ENCODE data around the gene LCLAT1.
"Not testable (repeated sequence)": the region's sequence is repeated elsewhere in the genome, so short reads cannot be mapped to it uniquely, and the experiment has no call there.

Gene LCLAT1

DNA sequence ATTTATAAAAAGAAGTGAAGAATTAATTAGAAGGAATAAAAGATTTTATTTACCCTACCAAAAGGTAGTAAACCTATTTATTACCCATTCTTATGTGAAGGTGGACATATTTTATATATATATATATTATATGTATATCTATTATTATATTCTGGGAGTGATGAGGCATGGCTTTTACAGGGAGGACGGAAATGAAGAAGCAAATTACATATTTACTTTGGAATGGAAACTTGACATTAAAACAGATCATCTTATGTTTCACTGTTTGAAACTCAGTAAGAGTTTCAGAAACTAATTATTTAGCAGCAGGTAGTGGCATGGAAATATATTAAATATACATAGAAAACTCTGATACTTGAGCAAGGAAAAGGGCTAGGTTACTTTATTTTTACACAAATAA lies 143.4 kb downstream of the LCLAT1 start:
- DNase-seq (ENCODE audit: low read depth, low spot score) = no peak

DNA sequence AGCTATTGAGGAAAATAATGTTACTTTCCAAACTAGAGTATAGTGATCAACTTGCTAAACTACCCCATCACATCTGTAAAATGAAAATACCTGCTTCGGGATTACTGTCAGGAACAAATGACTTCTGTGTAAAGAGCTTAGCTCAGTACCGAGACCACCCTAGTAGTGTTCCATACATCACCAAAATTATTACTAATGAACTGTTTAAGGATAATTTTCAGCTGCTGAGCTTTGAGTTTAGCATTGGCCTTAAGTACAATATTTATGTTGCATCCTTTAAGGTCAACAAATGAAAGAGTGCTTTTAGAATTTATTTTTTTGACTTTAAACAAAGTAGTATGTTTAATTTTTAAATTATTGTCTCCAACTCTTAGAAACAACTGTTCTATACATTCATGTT lies 144.1 kb downstream of the LCLAT1 start:
- no peak for DNase-seq (ENCODE audit: low read depth, low spot score)

DNA sequence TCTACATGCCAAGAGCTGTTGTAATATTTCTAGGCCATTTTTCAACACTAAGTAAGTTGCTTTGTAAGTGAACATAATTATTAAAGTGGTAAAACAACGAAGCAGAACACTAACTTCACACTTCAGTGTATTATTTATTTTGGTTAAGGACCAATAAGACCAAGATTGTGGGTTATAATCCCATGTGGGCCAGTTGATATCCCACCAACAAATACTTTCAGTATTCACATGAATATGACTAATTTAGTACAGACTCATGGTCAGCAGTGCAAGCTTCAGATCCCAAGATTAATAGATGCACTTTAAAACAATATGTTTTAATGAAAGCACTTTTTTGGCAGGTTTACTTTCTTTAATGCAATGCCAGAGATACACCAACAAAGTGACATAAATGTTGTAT lies 154.3 kb downstream of the LCLAT1 start:
- no peak for DNase-seq (ENCODE audit: low read depth, low spot score)

DNA sequence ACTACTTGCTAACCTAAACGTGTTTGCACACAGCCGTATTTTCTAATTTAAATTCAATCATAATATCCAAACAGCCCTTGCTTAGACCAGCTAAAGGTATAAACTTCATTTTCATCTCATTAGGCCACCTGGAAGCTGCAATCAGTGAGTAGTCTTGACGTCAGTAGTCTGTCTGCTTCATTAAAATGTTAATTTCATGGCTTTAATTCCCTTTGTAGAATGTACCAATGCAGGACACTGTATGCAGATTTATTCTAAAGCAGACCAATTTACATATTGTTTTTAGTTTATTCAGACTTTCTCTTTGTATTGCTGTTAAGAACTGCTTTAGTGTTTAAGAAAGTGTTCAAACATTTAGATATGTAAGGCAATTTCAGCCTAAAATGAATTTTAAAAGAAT lies 158.2 kb downstream of the LCLAT1 start:
- no peak for DNase-seq (ENCODE audit: low read depth, low spot score)

DNA sequence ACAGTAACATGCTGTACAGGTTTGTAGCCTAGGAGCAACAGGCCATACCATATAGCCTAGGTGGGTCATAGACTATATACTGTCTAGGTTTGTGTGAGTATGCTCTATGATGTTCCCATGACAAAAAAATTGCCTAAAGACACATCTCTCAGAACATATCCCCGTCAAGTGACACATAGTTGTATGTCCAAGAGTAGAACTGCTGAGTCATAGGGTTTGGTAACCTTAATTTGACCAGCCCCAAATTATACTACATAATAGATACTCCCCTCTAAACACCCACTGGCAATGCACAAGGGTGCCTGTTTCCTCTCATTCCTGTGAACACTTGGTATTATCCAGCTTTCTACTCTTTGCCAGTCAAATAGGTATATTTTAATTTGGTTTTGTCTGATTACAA lies 161.6 kb downstream of the LCLAT1 start:
- no peak for DNase-seq (ENCODE audit: low read depth, low spot score)

DNA sequence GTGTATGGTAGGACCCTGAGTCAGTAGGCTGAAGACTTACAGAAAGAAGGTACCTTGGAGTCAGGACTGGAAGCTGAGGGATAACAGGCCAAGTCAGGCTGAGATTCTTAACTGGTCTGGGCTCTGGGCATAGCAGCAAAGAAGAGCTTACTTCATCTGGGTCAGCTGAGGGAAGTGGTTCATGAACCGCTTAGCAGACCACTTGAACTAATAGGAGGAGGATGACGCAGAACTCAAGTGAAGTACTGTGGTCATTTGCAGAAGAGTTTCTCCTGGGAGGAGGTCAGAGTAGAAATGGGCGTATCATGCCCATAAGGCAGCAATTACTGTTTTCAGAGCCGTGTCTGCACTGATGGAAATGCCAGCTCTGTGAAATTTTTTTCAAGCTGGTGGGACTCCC lies 164.5 kb downstream of the LCLAT1 start:
- no peak for DNase-seq (ENCODE audit: low read depth, low spot score)

DNA sequence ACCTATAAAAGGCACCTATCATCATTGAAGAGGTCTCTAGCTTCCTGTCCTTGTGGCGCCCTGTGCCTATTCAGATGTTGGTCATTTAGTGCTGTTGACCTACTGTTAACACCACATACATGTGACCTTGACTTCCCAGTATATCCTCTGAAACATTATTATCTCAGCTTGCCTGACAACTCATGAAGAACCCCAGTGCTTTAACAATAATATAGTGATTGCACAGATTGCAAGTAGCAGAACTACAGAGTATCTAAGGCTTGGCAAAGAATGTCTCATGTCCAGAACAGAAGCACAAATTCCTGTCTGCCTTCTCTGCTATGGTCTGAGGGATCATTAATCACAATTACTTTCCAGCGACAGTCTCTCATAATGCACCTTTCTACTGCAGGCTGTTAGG lies 165.3 kb downstream of the LCLAT1 start:
- DNase-seq (ENCODE audit: low read depth, low spot score) = no peak

DNA sequence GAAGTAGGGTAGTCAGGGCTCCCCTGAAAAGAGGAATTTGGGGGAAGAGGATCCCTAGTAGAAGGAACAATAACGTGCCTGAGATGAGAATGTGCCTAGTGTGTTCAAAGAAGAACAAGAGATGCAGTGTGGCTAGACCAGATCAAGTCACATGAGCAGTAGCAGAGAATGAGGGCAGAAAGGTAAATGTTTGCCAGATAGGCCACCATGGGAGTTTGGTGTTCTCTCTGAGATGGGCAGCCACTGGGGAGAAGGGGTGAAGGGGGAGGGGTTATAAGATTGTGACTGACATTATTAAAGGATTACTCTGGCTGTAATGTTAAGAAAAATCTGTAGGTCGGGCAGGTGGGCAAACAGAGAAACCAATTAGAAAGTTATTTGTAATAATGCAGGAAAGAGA lies 166.0 kb downstream of the LCLAT1 start:
- DNase-seq (ENCODE audit: low read depth, low spot score) = no peak

DNA sequence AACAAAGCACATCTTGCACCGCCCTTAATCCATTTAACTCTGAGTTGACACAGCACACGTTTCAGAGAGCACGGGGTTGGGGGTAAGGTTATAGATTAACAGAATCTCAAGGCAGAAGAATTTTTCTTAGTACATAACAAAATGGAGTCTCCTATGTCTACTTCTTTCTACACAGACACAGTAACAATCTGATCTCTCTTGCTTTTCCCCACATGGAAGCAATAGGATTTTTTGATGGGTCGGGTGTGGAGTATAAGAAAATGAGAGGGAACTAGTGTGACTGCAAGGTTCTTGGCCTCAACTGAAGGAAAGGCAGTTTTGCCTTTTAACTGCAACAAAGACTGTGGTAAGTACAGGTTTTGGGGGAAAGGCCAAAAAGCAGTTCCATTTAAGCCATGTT lies 167.2 kb downstream of the LCLAT1 start:
- not testable (repeated sequence) for DNase-seq (ENCODE audit: low read depth, low spot score)

DNA sequence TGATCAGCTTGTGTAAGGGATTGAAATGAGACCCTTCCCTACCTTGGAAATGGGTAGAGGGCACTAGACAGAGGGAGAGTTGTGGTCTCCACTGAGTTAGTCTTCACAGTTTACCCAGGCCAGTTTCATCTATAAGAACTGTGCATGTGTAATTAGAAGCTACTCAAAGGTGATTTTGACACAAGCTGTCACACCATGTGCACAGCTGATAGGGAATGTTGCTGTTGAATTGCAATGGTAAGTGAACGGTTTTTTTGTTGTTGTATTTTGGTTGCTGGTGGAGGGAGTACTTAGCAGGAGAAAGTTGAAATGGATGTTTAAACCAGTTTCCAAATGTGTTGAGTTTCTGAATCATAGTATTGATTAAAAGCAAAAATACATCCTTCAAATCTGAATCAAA lies 168.9 kb downstream of the LCLAT1 start:
- DNase-seq (ENCODE audit: low read depth, low spot score) = no peak

DNA sequence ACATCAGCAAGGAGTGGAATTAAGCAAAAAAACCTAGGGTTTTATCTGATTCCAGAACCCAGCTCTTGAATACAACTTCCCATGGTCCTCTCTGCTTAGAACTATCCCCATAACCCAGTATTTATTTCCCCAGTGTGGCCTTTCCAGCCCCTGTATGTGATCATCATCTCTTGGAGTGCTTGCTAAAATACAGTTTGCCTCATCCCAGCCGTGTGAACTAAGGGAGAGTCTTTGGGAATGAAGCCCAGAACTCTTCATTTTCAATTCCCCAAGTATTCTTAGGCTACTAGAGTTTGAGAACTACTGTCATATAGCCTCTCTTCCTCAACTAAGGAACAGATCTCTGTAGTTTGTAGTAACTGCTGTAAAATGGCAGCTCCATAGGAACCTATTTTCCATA lies 173.1 kb downstream of the LCLAT1 start:
- DNase-seq (ENCODE audit: low read depth, low spot score) = no peak

DNA sequence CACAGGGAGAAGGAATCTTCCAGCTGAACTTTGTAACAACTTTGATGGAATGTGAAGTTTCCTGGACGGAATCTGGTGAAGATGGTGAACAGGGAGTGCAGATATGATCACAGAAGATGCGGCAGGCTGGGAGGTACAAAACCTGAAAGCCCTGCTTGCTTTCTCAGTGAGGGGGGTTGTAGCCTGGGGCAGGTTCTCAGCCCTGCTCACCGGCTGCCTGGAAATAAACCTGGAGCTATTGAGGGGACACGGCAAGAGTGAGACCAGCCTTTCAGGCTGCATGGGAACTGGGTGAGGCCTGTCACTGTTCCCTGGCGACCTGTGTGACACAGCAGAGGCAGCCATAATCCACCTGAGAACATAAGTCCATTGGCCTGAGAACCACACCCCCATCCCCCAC lies 174.8 kb downstream of the LCLAT1 start:
- DNase-seq (ENCODE audit: low read depth, low spot score) = no peak

DNA sequence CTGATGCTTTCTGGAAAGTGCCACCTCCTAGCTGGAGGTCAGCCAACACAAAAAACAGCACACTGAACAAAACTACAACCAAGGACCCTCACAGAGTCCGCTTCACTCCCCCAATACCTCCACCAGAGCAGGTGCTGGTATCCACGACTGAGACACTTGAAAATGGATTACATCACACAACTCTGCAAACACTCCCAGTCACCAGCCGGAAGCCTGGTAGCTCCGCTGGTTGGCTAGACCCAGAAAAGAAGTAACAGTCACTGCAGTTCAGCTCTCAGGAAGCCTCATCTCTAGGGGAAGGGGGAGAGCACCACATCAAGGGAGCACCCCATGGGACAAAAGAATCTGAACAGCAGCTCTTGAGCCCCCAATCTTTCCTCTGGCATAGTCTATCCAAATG lies 175.4 kb downstream of the LCLAT1 start:
- no peak for DNase-seq (ENCODE audit: low read depth, low spot score)

DNA sequence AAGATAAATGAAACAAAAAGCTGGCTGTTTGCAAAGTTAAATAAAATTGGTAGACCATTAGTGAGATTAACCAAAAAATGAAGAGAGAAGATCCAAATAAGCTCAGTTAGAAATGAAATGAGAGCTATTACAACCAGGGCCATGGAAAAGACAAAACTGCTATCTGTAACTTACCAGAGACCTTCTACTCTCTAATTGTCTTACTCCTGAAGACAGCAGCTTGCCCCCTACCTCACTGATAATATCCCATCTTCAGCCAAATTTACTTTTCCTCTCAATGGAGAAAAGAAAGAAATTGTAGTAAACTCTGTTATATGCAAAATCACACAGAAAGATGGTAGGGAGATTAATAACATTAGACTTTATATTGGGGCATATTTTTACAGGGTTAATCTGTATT lies 178.2 kb downstream of the LCLAT1 start:
- no peak for DNase-seq (ENCODE audit: low read depth, low spot score)

DNA sequence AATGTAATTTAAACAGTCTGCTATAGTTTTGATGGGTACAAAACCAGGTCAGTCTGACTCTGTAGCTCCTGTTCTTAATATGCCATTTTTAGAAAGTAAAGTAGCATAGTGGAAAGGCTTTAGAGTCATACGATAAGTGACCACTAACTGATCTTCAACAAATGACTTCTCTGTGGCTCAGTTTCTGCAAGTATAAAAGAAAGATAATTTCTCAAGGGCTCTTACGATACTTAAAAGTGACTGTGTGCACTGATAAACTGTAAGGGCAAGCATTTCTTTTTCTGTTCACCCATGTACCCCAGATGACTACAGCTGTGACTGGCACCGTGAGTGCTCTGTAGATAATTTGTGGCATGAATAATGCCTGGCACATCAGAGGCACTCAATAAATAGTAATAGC lies 178.7 kb downstream of the LCLAT1 start:
- no peak for DNase-seq (ENCODE audit: low read depth, low spot score)

DNA sequence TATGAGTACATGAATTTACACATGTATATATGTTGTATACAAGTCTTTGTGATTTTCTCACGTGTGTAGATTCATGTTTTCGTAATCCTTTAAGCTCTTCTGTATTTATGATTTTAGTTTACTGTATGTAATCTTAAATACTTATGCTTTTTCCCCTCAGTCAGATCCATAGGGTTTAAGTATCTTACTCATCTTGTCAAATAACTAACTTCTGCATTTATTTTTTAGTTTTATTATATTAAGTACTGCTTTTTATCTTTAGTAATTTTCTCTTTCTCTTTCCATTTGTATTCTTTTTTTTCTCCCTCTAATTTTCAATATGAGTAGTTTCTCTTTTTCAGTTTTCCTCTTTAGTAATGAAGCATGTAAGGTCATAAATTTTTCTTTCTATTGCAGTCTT lies 179.4 kb downstream of the LCLAT1 start:
- no peak for DNase-seq (ENCODE audit: low read depth, low spot score)

DNA sequence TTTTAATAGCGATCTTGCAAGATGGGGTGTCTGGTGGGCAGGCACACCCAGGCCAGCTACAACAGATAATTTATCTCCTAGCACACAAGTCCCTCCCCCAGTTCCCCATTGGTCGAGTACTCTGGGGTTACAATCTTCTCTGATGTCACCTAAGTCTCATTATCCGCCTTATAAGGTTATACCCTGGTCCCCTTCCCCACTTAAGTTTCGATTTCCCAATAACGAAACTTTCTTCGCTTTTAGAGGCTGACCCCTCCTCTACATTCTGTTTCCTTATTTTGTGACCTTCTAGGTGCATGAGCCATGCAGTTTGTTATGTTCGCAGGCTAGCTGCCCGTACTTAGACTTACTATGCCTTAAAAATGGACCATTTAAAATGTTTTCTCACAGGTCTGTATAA lies 180.1 kb downstream of the LCLAT1 start:
- no peak for DNase-seq (ENCODE audit: low read depth, low spot score)

DNA sequence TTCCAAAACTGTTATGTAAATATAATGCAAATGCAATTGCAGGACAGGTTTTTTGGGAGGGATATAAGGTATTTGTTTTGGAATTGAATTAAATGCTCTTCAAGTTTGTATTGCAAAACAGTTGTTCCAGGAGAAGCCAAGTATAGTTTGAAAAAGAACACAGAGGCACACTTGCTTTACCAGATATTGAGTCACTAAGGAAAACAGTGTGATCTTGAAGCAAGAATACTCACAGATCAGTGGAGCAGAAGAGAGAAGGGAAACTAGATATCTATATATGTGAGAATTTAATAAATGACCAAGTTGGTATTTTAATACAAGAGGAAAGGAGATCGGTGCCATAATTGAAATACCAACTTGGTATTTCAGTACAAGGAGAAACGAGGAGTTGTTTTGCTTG lies 181.3 kb downstream of the LCLAT1 start:
- no peak for DNase-seq (ENCODE audit: low read depth, low spot score)

DNA sequence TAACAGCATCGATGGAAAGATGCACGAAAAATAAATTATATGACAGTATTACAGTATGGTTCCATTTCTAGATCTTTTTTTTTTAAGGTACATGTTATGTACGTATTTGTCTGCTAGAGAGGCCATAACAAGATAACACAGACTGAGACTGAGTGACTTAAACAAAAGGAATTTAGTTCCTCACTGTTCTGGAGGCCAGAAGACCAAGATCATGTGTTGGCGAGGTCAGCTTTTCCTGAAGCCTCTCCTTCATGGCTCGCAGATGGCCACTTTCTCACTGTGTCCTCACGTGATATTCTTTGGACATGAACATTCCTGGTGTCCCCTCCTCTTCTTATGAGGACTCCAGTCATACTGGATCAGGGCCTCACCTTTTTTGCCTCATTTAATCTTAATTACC lies 182.8 kb downstream of the LCLAT1 start:
- no peak for DNase-seq (ENCODE audit: low read depth, low spot score)

DNA sequence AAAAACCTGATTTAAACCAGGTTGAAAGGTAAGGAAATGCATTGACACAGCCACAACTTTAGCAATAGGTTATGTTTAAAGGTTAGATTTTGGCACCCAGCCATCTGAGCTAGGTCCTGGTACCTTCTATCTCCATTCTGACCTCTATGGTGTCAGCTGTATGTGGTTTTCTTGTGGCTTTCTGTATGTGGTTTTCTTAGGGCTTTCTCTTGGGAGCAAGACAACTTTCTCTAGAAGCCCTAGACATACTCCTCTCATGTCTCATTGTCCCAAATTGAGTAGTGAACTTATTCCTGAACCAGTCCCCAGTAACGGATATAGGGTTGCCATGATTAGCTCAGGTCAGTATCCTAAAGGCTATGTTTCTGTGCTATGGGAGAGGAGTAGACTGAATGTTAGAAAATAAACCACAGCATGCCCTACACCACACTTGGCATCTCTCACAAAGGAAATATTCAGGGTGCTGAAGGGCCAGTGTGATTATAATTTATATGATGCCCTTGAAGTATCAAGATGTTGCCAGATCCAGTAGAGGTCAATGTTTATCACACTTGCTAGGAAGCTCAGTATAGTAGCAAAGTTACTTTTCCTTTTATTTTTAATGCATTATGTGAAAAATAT lies 184.1 kb downstream of the LCLAT1 start:
- DNase-seq (ENCODE audit: low read depth, low spot score) = no peak

DNA sequence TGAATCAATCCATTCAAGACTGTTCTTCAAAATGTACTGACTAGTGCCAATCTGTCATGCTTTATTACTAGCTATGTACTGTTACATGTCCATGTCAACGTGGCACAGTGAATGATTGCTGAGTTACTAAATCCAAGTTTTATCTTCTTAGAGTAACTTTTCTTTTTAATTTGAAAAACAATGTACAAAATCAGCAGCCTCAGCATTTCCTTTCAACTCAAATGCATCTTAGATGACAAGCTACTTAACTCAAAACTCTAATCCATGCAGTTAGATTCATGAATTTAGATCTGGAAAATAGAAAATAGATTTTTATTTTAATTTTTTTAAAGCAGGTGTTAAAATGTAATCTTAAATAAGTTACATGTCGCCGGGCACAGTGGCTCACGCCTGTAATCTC lies 186.0 kb downstream of the LCLAT1 start:
- DNase-seq (ENCODE audit: low read depth, low spot score) = no peak

DNA sequence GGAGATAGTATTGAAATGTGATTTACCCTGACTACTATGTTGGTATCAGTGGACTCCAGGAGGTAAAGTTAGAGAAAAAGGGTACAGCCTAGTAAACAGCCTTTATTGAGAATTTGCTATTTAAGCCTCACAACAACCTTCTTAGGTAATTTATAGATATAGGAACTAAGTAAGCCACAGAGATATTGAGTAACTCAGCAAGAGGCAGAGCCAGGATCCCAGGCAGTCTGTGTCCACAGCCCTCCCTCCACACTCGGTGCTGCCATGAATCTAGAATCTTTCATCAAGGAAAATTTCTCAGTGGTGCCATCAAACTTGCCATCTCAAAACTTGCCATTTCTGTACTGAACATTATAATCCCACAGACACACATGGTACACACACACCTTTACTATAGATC lies 189.3 kb downstream of the LCLAT1 start:
- no peak for DNase-seq (ENCODE audit: low read depth, low spot score)

DNA sequence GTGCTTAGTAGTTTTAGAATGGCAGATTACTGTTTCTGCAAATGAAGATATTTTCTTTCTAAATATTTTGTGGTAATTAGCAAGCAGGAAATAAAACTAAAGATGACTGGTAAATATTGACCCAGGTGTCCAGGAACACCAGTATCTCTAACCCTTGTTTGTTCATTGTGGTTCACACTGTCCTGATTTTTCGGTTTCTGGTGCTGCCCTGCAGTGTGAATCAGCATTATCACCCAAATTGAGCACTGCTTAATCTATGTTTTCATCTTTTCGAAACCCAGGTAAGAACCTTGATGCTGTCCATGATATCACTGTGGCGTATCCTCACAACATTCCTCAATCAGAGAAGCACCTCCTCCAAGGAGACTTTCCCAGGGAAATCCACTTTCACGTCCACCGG lies 192.8 kb downstream of the LCLAT1 start:
- DNase-seq (ENCODE audit: low read depth, low spot score) = no peak

DNA sequence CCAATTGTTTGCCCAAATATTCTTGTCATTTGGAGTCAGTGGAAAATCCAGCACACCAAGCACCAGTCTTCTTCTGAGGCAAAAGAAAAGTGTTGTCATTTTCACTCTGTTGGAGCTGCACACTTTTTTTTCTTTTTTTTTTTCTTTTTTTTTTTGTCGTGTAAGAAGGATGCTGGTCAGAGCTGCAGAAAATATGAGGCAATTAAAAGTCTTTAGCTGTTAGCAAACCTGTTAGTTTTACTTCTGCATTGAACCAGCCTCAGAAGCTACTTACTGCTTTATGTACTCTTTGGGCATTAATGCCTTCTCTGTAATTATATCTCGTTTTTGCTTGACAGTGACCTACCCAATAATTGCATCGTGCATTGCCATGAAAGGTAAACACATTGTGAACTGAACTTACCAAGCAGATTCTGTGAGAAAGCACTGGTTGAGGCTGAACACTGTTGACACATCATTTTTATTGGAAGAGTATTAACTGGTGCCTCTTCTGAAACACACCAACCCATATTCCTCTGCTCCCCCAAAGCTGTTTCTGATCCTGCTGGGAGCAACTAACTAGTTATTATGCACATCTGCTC lies 194.8 kb downstream of the LCLAT1 start:
- DNase-seq (ENCODE audit: low read depth, low spot score) = no peak

Data from activated CD4-positive, CD25-positive, alpha-beta regulatory T cell treated with anti-CD3 and anti-CD28 coated beads, Interleukin-2, amount 50 U/mL, for 16 hours (primary cell).